ENCODE data around the gene PLA2G12B.

PLA2G12B gene

DNA sequence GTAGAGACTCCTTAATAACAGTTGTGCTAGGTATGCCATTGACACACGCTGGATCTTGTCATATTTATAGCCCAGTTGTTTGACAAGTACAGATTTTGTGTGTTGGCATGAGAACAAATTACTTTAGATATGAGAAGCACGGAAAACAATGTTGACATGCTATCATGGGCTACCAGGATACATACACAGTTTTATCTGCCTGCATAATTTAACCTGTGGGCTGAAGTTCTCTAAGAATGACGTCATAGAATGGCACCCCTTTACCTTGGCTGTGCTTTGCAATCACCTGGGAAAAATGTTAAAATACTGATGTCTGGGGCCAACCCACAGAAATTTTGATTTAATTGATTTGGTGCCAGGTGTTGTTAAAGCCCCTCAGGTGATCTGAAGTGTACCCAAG is 2.8 kb downstream of the PLA2G12B start:
- H3K36me3 ChIP-seq (ENCODE audit: low read length): no peaks in the 10 kb centered on the region
- H3K27me3 ChIP-seq (ENCODE audit: low read length): no peaks in the 10 kb centered on the region
- H3K27ac ChIP-seq (ENCODE audit: low read depth, low read length): no peak overlapping the region
- no peaks in the 10 kb centered on the region for H3K9me3 ChIP-seq (ENCODE audit: insufficient read depth, low read length)
- no peak overlapping the region for H3K9ac ChIP-seq (ENCODE audit: low read length)
- no peak overlapping the region for H2AFZ ChIP-seq (ENCODE audit: low read depth, low read length, severe bottlenecking)
- TF ChIP-seq CTCF (IDR thresholded peaks at IDR 0.05; ENCODE audit: insufficient read depth, low read length, poor library complexity, severe bottlenecking) (no peak), EZH2phosphoT487 (conservative IDR thresholded peaks at IDR 0.05; ENCODE audit: low read length) (no peak)
- no peaks in the 10 kb centered on the region for H3F3A ChIP-seq (ENCODE audit: insufficient read depth)
- no peaks in the 10 kb centered on the region for H4K20me1 ChIP-seq (ENCODE audit: low read depth, low read length)
- no peaks in the 10 kb centered on the region for H3K9me2 ChIP-seq (replicated peaks; ENCODE audit: insufficient read depth, low read length)
- H3K79me2 ChIP-seq (ENCODE audit: insufficient read depth, low read length): no peaks in the 10 kb centered on the region
- H3K4me3 ChIP-seq (ENCODE audit: insufficient read depth, low read length, poor library complexity, severe bottlenecking): no peak overlapping the region
- no peak overlapping the region for H3K4me2 ChIP-seq (ENCODE audit: low read depth, low read length, poor library complexity, severe bottlenecking)

- no peak overlapping the region for H2AFZ ChIP-seq (ENCODE audit: low read depth, low read length, severe bottlenecking)
- no peak overlapping the region for H3K9ac ChIP-seq (ENCODE audit: low read length)
- H3K36me3 ChIP-seq (ENCODE audit: low read length): no peaks in the 10 kb centered on the region
- no peak overlapping the region for H3K4me2 ChIP-seq (ENCODE audit: low read depth, low read length, poor library complexity, severe bottlenecking)
- no peak overlapping the region for H3K4me3 ChIP-seq (ENCODE audit: insufficient read depth, low read length, poor library complexity, severe bottlenecking)
- H3K9me3 ChIP-seq (ENCODE audit: insufficient read depth, low read length): no peaks in the 10 kb centered on the region
- no peaks in the 10 kb centered on the region for H3K9me2 ChIP-seq (replicated peaks; ENCODE audit: insufficient read depth, low read length)
- TF ChIP-seq EZH2phosphoT487 (conservative IDR thresholded peaks at IDR 0.05; ENCODE audit: low read length) (no peak), CTCF (IDR thresholded peaks at IDR 0.05; ENCODE audit: insufficient read depth, low read length, poor library complexity, severe bottlenecking) (no peak)
- H3K79me2 ChIP-seq (ENCODE audit: insufficient read depth, low read length): no peaks in the 10 kb centered on the region
- H3K27ac ChIP-seq (ENCODE audit: low read depth, low read length): no peak overlapping the region
- H3K27me3 ChIP-seq (ENCODE audit: low read length): no peaks in the 10 kb centered on the region
- no peaks in the 10 kb centered on the region; the same call in 1 of the 2 replicates for H4K20me1 ChIP-seq (ENCODE audit: low read depth, low read length)
- H3F3A ChIP-seq (ENCODE audit: insufficient read depth): no peaks in the 10 kb centered on the region
Measured at GRCh38 chr10:72948762-72949161, 5.8 kb downstream of the PLA2G12B start.

DNA sequence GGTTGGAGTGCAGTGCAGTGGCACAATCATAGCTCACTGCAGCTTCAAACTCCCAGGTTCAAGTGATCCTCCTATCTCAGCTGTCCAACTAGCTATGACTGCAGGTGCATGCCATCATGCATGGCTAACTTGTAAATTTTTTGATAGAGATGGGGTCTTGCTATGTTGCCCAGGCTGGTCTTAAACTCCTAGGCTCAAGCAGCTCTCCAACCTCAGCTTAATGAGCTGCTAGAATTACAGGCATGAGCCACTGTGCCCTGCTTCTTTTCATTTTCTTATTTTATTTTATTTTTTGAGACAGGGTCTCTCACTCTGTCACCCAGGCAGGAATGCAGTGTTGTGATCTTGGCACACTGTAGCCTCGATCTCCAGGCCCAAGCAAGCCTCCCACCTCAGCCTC is 7.6 kb downstream of the PLA2G12B start:
- TF ChIP-seq CTCF (IDR thresholded peaks at IDR 0.05; ENCODE audit: insufficient read depth, low read length, poor library complexity, severe bottlenecking): no peak
- TF ChIP-seq EZH2phosphoT487 (conservative IDR thresholded peaks at IDR 0.05; ENCODE audit: low read length): no peak
- Histone ChIP-seq H3F3A (ENCODE audit: insufficient read depth) (no peaks in the 10 kb centered on the region), H3K27me3 (ENCODE audit: low read length) (no peaks in the 10 kb centered on the region), H3K9me2 (replicated peaks; ENCODE audit: insufficient read depth, low read length) (no peaks in the 10 kb centered on the region), H4K20me1 (ENCODE audit: low read depth, low read length) (no peaks in the 10 kb centered on the region; the same call in 1 of the 2 replicates), H3K27ac (ENCODE audit: low read depth, low read length) (no peak overlapping the region), H3K9ac (ENCODE audit: low read length) (no peak overlapping the region), H3K36me3 (ENCODE audit: low read length) (no peaks in the 10 kb centered on the region), H3K4me2 (ENCODE audit: low read depth, low read length, poor library complexity, severe bottlenecking) (no peak overlapping the region), H3K79me2 (ENCODE audit: insufficient read depth, low read length) (no peaks in the 10 kb centered on the region), H3K9me3 (ENCODE audit: insufficient read depth, low read length) (no peaks in the 10 kb centered on the region), H2AFZ (ENCODE audit: low read depth, low read length, severe bottlenecking) (no peak overlapping the region), H3K4me3 (ENCODE audit: insufficient read depth, low read length, poor library complexity, severe bottlenecking) (no peak overlapping the region)

All from SU-DHL-6 (cell line).